HG03025 (cell line): ENCODE data around the gene PUM1.
"Not testable (repeated sequence)": the region's sequence is repeated elsewhere in the genome, so short reads cannot be mapped to it uniquely, and the experiment has no call there.

ENCODE experiments used
- ATAC-seq: cut with Tn5 transposase; IDR thresholded peaks from one replicate; pipeline ENCODE4 v1.9.1; 2021; ENCODE audit warnings: mild to moderate bottlenecking, moderate library complexity; ENCODE audit not compliant: unreplicated experiment, low FRiP score

Gene PUM1, protein sequence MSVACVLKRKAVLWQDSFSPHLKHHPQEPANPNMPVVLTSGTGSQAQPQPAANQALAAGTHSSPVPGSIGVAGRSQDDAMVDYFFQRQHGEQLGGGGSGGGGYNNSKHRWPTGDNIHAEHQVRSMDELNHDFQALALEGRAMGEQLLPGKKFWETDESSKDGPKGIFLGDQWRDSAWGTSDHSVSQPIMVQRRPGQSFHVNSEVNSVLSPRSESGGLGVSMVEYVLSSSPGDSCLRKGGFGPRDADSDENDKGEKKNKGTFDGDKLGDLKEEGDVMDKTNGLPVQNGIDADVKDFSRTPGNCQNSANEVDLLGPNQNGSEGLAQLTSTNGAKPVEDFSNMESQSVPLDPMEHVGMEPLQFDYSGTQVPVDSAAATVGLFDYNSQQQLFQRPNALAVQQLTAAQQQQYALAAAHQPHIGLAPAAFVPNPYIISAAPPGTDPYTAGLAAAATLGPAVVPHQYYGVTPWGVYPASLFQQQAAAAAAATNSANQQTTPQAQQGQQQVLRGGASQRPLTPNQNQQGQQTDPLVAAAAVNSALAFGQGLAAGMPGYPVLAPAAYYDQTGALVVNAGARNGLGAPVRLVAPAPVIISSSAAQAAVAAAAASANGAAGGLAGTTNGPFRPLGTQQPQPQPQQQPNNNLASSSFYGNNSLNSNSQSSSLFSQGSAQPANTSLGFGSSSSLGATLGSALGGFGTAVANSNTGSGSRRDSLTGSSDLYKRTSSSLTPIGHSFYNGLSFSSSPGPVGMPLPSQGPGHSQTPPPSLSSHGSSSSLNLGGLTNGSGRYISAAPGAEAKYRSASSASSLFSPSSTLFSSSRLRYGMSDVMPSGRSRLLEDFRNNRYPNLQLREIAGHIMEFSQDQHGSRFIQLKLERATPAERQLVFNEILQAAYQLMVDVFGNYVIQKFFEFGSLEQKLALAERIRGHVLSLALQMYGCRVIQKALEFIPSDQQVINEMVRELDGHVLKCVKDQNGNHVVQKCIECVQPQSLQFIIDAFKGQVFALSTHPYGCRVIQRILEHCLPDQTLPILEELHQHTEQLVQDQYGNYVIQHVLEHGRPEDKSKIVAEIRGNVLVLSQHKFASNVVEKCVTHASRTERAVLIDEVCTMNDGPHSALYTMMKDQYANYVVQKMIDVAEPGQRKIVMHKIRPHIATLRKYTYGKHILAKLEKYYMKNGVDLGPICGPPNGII

DNA sequence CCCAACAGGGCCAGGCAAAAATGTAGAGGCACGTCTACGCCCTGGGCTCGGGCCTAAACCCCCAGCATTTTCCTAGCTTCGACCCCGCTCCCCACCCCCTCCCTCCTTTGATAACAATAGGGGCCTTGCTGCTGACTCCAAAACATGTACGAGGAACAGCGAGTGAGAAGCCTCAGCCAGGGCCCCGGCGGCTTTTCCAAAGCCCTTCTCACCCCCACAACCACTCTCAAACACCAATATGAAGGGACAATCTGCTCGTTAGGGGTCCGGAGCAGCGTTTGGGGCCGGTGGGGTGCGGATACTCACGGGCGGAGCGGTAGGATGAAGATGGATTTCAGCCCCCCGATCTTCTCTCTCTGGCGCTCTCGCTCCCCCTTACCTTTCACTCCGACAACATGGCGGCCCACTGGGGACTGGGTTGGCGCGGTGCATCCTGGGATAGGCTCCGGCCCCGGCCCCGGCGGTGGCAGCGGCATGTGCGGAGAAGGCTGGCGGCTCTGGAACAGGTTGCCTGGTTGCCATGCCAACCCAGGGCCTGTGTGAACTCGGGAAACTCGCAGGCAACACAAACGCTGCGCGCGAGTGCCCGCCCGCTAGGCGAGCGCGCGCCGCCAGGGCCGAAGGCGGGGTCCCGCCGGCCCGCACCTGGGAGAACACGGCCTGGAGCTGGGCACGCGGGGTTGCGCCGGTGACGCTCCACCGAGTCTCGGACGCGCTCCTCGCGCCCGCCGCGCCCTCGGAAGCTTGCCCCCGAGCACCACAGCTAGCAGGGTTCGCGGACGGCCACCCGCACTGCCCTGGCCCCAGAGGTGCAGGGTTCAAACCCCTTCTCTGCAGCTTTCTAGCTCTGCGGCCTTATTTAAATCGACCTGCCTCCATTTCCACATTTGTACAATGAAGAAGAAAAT is at the start of gene PUM1:
Gene PUM1, minus strand, starts transcription at position 408 of the 908 bp plus-strand sequence. CDS start 6,151 bp downstream, outside the sequence.
- ATAC-seq, result peak; percentile 83

DNA sequence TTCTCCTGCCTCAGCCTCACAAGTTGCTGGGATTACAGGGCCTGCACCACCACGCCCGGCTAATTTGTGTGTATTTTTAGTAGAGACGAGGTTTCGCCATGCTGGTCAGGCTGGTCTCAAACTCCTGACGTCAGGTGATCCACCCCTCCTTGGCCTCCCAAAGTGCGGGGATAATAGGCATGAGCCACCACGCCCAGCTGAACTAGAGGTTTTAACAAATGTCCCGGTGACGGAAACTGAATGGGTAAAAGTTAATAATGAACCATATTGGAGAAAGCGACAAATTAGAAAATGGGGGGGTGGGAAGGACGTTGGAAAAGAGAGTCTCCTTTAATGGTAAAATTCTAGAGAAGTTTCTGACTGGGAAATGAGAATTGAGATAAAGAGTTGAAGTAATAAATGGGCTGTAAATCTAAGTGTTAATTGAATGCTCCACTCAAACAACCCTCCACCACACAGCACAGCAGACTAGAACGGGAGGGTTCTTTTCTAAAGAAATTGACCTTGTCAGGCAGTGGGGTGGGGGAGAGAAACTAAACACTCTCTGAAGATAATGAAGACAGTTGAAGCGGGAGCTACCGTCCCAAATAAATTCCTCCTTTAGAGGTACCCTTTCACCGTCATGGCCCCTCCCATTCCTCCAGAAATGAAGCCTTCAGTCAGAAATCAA is 46.9 kb upstream of the PUM1 start:
- ATAC-seq, result no peak

DNA sequence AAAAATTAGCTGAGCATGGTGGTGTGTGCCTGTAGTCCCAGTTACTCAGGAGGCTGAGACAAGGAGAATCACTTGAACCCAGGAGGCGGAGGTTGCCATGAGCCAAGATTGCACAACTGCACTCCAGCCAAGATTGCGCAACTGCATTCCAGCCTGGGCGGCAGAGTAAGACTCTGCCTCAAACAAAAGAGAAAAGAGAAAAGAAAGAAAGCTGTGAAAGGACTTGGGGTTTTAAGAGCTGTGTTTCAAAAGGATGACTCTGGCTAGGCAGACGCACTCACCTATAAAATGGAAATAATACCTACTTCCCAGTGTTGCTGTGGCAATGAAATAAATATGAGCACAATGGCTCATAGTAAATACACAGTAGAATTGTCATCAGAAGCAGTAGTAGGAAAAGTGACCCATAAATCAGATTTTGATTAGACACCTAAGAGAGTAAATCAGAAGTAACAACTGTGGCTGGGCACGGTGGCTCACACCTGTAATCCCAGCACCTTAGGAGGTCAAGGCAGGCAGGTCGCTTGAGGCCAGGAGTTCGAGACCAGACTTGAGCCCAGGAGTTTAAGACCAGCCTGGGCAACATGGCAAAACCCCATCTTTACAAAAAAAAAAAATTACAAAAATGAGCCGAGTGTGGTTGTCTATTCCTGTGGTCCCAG is 45.9 kb upstream of the PUM1 start:
- no peak for ATAC-seq

DNA sequence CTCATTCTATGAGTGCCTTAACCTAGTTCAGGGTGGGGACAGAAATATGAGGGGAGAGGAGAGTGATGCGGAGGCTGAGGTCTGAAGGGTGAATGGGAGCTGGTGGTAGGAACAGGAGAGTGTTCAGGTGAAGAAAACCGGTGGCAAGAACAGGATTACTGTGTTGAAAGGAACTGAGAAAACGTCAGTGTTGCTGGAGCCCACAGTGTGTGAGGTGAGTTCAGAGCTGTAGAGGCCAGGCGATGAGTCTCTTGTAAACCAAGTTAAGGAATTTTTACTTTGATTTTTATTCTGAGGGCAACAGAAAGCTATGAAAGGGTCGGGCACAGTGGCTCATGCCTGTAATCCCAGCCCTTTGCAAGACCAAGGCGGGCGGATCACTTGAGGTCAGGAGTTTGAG is 45.3 kb upstream of the PUM1 start:
- no peak for ATAC-seq

DNA sequence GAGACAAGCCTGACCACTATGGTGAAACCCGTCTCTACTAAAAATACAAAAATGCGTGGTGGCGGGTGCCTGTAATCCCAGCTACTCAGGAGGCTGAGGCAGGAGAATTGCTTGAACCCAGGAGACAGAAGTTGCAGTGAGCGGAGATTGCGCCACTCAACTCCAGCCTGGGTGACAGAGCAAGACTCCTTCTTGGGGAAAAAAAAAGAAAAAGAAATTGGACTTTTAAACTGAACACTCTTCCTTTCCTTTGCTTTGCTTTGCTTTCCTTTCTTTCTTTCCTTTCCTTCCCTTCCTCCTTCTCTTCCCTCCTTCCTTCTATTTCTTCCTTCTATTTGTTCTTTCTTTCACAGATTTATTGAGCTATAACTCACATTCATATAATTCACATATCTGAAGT is 43.3 kb upstream of the PUM1 start:
- ATAC-seq, result no peak

DNA sequence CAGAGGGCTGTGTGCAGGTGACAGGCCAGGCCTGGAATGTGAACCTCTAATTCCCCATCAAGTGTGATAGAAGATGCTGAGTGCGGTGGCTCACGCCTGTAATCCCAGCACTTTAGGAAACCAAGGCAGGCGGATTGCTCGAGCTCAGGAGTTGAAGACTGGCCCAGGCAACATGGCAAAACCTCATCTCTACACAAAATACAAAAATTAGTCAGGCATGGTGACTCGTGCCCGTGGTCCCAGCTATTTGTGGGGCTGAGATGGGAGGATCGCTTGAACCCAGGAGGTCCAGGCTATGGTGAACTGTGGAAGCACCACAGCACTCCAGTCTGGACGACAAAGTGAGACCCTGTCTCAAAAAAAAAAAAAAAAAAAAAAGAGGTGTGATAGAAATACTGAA is 40.1 kb upstream of the PUM1 start:
- ATAC-seq, result no peak

DNA sequence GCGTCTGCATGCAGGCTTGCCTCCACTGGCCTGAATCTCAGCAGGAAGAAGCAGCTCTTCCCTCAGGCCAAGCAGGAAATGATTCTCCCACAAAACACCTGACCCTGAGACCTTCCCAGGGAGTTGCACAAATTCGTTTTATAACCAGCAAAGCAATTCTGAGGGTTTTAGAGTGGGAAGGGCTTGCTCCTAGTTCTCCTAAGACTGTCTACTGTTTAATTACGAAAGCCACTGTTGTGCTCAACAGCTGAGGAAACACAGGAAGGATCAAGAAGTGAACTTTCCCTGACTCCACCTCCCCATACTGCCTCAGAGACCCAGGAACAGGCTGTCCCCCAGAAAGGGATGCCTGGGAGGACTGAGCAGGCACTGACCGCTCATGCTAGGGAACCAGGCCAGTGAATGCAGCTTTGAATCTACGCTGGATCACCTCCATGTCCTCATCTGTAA is 37.0 kb upstream of the PUM1 start:
- ATAC-seq, result no peak

DNA sequence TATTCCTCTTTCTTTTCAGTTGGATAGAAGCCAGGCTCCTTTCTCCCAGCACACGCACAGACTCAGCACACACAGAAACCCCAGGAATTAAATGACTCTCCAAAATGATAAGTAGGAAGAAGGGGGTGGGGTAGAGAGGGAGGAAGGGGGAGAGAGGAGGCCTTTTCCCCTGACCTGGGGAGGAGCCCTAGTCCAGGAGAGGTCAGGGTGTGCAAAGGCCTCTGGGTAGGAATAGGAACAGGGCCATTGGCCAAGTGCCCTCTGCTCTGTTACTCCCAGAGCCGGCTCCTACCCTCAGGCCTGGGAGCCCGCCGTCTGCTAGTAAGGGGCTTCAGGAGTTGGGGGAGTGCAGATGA is 35.6 kb upstream of the PUM1 start:
- no peak for ATAC-seq

DNA sequence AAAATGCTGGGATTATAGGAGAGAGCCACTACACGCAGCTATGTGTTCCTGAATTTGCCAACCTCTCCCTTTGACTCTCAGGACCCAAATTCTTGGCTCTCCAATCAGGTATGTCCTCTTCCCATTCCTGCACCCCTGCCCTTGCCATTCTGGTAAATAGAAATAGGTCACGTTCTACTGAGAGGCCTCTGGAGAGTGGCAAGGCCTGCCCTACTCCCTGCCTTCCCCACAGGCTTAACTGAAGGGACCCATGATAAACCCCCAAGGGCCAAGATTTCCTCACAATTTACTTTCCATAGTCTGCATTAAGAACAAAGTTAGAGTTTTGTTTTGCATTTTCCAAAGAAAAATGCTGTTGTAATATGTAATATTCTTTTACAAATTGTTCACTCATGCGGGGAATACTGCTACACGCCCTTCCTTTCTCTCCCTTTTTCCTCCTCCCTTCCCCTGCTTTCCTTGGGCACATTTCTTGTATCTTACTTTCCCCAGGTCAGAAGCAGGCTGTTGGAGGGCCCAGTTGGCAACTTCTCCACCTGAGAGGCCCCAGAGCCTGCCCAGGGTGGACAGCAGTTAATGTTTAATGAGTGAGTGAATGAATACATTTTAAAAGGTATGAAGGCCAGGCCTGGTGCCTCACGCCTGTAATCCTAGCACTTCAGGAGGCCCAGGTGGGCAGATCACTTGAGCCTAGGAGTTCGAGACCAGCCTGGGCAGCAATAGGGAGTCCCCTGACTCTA is 33.9 kb upstream of the PUM1 start:
- ATAC-seq, result no peak

DNA sequence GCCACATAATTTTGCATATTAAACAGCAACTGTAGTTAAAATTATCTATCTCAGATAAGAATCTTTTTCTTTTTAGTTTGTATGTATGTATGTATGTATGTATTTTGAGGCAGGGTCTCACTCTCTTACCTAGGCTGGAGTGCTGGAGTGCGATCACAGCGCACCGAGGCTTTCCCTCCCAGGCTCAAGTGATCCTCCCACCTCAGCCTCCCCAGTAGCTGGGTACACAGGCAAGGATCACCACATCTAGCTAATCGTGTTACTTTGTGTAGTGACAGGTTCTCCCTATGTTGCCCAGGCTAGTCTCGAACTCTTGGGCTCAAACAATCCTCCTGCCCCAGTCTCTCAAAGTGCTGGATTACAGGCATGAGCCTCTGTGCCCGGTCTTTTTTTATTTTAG is 30.5 kb upstream of the PUM1 start:
- ATAC-seq, result no peak

DNA sequence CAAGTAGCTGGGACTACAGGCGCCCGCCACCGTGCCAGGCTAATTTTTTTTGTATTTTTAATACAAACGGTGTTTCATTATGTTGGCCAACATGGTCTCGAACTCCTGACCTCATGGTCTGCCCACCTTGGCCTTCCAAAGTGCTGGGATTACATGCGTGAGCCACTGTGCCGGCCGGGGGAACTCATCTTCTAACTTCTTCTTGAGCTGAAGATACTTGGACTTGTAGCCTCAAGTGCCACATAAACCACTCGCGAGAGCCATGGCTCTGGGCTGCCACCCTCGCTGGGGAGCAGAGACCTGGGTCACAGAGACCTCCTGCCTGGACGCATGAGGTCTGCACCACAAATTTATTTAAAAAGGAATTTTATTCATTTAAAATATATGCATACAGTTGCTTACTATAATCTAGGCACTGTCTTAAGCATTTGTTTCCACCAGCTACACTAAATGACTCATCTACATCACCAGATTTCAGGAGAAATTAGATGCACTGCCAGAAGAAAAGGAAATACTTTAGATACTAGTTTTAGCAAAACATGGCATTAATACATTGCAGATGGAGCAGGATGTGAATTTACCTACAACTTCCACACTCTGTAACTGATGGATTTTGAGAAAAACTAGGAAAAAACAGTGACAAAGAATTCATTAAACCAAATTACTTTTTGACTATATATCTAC is 29.9 kb upstream of the PUM1 start:
- no peak for ATAC-seq

DNA sequence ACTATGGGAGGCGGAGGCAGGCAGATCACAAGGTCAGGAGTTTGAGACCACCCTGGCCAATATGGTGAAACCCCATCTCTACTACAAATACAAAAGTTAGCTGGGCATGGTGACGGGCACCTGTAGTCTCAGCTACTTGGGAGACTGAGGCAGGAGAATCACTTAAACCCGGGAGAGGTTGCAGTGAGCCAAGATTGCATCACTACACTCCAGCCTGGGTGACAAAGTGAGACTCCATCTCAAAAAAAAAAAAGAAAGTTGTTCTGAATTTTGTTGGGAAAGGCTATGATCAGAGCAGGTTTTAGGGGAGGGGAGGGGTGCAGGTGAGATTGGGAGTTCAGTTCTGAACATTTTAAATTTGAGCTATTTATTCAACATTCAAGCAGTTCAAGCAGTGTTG is 22.6 kb upstream of the PUM1 start:
- not testable (repeated sequence) for ATAC-seq

DNA sequence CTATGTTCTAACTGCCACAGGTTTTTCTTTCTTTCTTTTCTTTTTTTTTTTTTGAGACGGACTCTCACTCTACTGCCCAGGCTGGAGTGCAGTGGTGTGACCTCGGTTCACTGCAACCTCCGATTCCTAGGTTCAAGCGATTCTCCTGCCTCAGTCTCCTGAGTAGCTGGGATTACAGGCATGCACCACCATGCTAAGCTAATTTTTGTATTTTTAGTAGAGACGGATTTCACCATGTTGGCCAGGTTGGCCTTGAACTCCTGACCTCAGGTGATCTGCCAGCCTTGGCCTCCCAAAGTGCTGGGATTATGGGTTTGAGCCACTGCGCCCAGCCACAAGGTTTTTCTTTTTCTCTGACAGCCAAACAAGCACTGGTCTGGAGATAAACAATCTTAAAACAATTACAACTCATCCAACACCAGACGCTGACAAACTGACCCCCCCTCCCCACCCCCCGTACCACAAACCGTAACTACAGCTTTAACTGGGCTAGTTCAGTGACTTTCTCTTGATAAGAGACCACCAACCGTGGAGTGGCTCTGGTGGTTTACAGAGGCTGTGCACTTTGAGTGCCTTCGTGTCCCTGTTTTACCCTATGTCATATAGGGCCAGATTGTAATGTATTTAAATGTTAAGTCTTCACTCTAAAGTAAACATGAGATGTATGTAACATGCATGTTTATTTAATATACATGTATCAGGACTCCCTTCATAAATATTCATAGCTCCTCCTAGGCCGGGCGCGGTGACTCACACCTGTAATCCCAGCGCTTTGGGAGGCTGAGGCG is 19.5 kb upstream of the PUM1 start:
- ATAC-seq, result no peak

DNA sequence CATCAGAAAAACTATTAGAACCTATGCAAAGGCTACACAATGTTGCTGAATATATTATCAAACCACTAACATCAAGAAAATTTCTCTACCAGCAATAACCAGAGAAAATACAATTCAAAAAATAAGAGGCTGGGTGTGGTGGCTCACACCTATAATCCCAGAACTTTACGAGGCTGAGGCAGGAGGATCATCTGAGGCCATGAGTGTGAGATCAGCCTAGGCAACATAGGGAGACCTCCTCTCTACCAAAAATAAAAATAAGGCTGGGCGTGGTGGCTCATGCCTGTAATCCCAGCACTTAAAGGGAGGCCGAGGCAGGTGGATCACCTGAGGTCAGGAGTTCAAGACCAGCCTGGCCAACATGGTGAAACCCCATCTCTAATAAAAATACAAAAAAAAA is 16.9 kb upstream of the PUM1 start:
- ATAC-seq, result no peak

DNA sequence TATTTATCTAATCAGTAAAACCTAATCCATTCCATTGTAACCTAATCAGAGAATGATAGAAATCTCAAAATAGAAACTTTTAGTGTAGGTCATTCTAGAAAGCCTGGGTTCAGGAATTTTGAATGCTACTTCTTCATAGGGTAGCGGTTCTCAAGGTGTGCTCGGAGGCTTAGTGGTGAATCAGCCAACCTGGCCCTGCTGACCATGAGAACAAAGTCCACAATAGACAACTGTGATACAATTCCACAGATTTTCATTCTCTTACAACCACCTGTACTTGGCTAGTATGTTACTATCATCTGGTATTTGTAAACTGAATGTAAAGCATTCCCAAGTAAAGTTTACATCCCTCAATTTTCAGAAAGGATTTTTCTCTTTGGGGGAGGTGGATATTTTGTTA is 7.5 kb upstream of the PUM1 start:
- ATAC-seq, result no peak

DNA sequence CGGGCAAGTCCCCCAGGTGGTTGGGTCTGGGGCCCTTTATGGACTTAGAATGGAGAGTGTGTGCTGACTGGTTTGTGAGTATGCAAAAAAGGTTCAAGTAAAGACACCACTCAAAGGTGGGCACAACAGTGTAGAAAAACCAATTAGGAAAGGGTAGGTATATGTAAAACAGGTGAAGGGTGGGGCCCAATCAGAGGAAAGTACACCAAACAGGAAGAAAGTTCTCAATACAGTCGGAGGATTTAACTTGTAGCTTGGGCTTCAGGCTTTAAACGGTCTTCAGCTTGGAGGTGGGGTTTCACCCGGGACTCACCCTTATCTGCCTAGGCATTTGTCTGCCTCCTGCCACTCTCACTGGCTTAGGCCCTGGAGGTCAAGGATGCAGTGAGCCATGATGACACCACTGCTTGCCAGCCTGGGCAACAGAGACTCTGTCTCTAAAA is 6.8 kb upstream of the PUM1 start:
- no peak for ATAC-seq

DNA sequence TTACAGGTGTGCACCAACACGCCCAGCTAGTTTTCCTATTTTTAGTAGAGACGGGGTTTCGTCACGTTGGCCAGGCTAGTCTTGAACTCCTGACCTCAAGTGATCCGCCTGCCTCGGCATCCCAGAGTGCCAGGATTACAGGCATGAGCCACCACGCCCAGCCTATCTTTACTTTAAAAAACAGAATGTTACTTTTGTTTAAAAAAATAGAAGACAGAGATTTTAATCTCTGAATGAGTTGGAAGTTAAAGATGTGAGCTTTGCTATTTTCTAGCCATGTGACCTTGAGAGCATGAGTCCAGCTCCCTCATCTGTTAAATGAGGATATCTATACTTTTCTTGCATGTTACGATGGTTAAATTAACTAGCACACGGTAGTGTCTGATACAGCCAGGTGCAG is 3.9 kb upstream of the PUM1 start:
- ATAC-seq, result no peak
